Measurements from ENCODE around the gene FUCA2.

- no peak for TF ChIP-seq CTCF (IDR thresholded peaks at IDR 0.05; ENCODE audit: low read depth, low read length)
- TF ChIP-seq EZH2phosphoT487 (IDR thresholded peaks at IDR 0.05; ENCODE audit: low read depth), result no peak
Observed at GRCh38 chr6:143506199-143506598, 5.3 kb downstream of the FUCA2 start.
